ENCODE measurements around the gene ZFTA. TPM values are rescaled to one million over a fixed set of nuclear protein-coding genes. Genes with fewer than 3 reads are reported as not detected.

The ZFTA gene
- 1 to 10 TPM; 3.3 to 5.0 (median 4.8) TPM for total RNA-seq

DNA sequence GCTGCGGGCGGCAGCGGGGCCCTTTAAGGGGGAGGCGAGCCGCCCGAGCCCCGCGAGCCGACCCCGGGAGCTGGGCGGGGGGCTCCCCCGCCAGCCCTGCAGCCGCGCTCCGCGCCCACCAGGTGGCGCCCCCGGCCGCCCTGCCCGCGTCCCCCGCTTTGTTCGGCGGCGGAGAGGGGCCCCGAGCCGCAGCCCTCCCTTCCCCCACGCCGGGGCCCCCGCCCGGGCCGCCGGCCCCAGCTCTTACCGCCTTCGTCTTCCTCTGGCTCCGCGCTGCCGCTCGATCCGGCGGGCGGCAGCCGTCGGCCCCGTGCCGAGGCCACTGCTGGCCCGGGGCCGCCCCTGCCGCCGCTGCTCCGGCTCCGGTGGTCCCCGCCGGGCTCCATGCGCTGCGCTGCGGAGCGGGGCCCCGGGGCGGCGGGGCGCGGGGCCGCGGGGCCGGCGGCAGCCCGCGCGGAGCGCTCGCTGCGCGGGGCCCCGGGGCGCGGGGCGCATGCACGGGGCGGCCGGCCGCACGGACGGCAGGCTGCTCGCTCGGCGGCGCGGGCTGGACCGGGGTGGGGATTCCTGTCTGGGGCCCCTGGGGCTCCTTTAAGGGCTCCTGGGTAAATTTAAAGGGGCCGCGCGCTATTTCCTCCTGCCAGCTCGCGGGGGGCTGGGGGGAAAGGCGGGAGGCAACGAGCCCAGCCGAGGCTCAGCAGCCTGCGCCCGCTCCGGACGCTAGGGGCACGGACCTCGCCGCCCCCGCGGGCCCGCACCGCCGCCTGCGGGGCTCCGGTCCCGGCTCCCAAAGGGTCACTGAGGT is at the start of gene ZFTA:
Gene ZFTA (minus strand): TSS at position 539 of the 805 bp plus-strand sequence. CDS start 153 bp downstream, at position 386.
- no CpG with 5 or more reads among the region's 113 CpGs for WGBS
- Histone ChIP-seq H3K36me3 (peaks cover 4% of the 10 kb centered on the region), H3K4me1 (peaks cover 47% of the 10 kb centered on the region)

DNA sequence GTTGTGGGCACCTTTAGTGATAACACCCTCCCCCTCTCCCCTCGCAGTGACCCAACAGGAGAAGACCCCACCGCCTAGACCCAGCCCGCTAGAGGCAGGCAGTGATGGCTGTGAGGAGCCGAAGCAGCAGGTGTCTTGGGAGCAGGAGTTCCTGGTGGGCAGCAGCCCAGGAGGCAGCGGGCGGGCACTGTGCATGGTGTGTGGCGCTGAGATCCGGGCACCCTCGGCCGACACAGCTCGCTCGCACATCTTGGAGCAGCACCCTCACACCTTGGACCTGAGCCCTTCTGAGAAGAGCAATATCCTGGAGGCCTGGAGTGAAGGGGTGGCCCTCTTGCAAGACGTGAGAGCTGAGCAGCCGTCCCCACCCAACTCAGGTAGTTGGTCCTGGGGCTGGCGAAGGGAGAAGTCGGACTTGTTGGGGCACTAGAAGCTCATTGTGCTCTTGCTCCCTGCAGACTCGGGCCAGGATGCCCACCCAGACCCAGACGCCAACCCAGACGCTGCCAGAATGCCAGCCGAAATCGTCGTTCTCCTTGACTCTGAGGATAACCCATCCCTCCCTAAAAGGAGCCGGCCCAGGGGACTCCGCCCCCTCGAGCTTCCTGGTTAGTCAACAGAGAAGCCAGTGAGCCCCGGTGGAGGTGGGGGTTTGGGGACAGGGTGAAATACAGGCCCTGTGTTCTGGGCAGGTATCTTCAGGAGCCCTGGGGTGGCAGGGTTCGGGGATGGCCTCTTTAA is 49.4 kb upstream of the ZFTA start:
- peaks cover 17% of the 10 kb centered on the region for H3K4me1 ChIP-seq
- peaks cover 46% of the 10 kb centered on the region for H3K36me3 ChIP-seq
- WGBS, result 89% methylated on average over 15 of the region's 27 CpGs
- no peak overlapping the region for H3K27ac ChIP-seq
- no peaks in the 10 kb centered on the region for H3K27me3 ChIP-seq
- TF ChIP-seq POLR2A (IDR thresholded peaks at IDR 0.05) (no peak), EP300 (IDR thresholded peaks at IDR 0.05) (no peak), POLR2AphosphoS5 (IDR thresholded peaks at IDR 0.05) (no peak)
- TF ChIP-seq, protein P1, sequence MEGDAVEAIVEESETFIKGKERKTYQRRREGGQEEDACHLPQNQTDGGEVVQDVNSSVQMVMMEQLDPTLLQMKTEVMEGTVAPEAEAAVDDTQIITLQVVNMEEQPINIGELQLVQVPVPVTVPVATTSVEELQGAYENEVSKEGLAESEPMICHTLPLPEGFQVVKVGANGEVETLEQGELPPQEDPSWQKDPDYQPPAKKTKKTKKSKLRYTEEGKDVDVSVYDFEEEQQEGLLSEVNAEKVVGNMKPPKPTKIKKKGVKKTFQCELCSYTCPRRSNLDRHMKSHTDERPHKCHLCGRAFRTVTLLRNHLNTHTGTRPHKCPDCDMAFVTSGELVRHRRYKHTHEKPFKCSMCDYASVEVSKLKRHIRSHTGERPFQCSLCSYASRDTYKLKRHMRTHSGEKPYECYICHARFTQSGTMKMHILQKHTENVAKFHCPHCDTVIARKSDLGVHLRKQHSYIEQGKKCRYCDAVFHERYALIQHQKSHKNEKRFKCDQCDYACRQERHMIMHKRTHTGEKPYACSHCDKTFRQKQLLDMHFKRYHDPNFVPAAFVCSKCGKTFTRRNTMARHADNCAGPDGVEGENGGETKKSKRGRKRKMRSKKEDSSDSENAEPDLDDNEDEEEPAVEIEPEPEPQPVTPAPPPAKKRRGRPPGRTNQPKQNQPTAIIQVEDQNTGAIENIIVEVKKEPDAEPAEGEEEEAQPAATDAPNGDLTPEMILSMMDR (IDR thresholded peaks at IDR 0.05), result no peak
- no peaks in the 10 kb centered on the region for H3K9me3 ChIP-seq
- DNase-seq (ENCODE audit: low spot score in 2 of 2), result no peak
- H3K4me3 ChIP-seq, result no peak overlapping the region

More for the DNA sequence above, at the start of gene ZFTA:
- TF ChIP-seq, protein P1 (IDR thresholded peaks at IDR 0.05), result peak; percentile 84 to 88
- no peak for TF ChIP-seq EP300 (IDR thresholded peaks at IDR 0.05)
- no peaks in the 10 kb centered on the region for H3K9me3 ChIP-seq
- peak within 1 kb of the TSS; percentile 83 for H3K27ac ChIP-seq
- DNase-seq (ENCODE audit: low spot score in 2 of 2), result peak in 1 of 2 donors; percentile 79
- H3K27me3 ChIP-seq, result no peaks in the 10 kb centered on the region
- H3K4me3 ChIP-seq, result peak within 1 kb of the TSS; percentile 94

- Histone ChIP-seq H3K9me3 (no peaks in the 10 kb centered on the region), H3K27ac (no peak overlapping the region)
- WGBS, result 98% methylated on average over 3 of the region's 3 CpGs
Measured at GRCh38 chr11:63816732-63817131, 48.2 kb upstream of the ZFTA start.

DNA sequence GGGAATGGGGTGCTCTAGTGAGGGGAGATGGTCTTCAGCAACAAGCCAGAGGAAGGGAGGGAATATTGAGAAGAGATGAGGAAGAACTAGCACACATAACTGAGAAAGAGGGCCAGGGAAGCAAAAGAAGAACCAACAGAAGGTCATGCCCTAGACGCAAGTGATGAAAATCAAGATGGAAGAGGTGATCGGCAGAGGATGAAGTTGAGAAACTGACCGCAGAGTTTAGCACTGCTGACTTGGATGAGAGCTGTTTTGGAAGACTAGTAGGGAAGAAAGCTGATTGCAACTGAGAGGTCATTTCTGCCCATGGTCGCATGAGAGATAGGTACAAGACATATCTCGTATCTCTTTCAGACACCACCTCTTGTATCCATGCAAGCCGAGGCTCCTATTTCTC is 47.6 kb upstream of the ZFTA start:
- H3K27ac ChIP-seq, result no peak overlapping the region
- 90% methylated on average over 6 of the region's 6 CpGs for WGBS
- H3K36me3 ChIP-seq, result peaks cover 30% of the 10 kb centered on the region
- peaks cover 24% of the 10 kb centered on the region for H3K4me1 ChIP-seq
- H3K27me3 ChIP-seq, result no peaks in the 10 kb centered on the region
- TF ChIP-seq POLR2AphosphoS5 (IDR thresholded peaks at IDR 0.05), result no peak
- TF ChIP-seq, protein P1 (IDR thresholded peaks at IDR 0.05), result no peak
- no peak for TF ChIP-seq POLR2A (IDR thresholded peaks at IDR 0.05)
- TF ChIP-seq EP300 (IDR thresholded peaks at IDR 0.05), result no peak
- H3K4me3 ChIP-seq, result no peak overlapping the region
- no peak for DNase-seq (ENCODE audit: low spot score in 2 of 2)
- H3K9me3 ChIP-seq, result no peaks in the 10 kb centered on the region

More at GRCh38 chr11:63816732-63817131, 48.2 kb upstream of the ZFTA start:
- no peak overlapping the region for H3K4me3 ChIP-seq
- peaks cover 36% of the 10 kb centered on the region for H3K36me3 ChIP-seq
- DNase-seq (ENCODE audit: low spot score in 2 of 2), result no peak
- H3K4me1 ChIP-seq, result peaks cover 24% of the 10 kb centered on the region
- no peaks in the 10 kb centered on the region for H3K27me3 ChIP-seq
- TF ChIP-seq POLR2A (IDR thresholded peaks at IDR 0.05), result no peak
- no peak for TF ChIP-seq POLR2AphosphoS5 (IDR thresholded peaks at IDR 0.05)

DNA sequence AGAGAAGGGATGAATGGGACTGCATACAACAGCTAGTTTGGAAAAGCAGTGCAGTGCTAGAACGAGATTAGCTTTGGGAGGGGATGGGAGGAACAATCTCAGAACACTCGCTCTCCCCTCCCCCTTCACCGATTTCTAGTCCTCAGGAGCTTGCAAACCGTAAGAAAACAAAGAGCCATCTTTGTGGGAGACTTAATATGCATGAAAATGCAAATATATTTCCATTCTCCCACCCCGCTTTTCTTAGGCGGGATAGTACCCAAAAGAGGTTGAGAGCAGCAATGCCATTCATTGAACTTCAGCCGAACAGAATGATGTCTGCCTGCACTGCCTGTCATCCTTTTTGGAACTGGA is 45.8 kb upstream of the ZFTA start:
- Histone ChIP-seq H3K4me3 (peak overlapping the region; percentile 72), H3K9me3 (no peaks in the 10 kb centered on the region), H3K36me3 (peaks cover 18% of the 10 kb centered on the region), H3K27me3 (no peaks in the 10 kb centered on the region), H3K4me1 (peaks cover 24% of the 10 kb centered on the region), H3K27ac (no peak overlapping the region)
- TF ChIP-seq POLR2AphosphoS5 (IDR thresholded peaks at IDR 0.05), result no peak
- TF ChIP-seq POLR2A (IDR thresholded peaks at IDR 0.05), result no peak
- TF ChIP-seq, protein P1 (IDR thresholded peaks at IDR 0.05), result no peak
- TF ChIP-seq EP300 (IDR thresholded peaks at IDR 0.05), result no peak
- WGBS, result 16% methylated on average over 7 of the region's 7 CpGs
- no peak for DNase-seq (ENCODE audit: low spot score in 2 of 2)

All from suprapubic skin (tissue), 4 donors.